Activated CD8-positive, alpha-beta memory T cell treated with anti-CD3 and anti-CD28 coated beads, Interleukin-2, amount 50 U/mL, for 1 hour (primary cell): ENCODE measurements around the gene OR5M8.

Experiments
- DNase-seq: peaks from one replicate; pipeline ENCODE4 v3.0.0-alpha.2; 2020; ENCODE audit errors: extremely low read depth

The OR5M8 gene

GRCh38 chr11:56491270-56491669 is at the start of gene OR5M8:
Gene OR5M8 (minus strand): TSS chr11:56491370. CDS start chr11:56491370, 0 bp downstream.
- no peak for DNase-seq

- DNase-seq: no peak
Measured at GRCh38 chr11:56533054-56533740, 42.0 kb upstream of the OR5M8 start.

- no peak for DNase-seq
Measured at GRCh38 chr11:56531856-56532255, 40.7 kb upstream of the OR5M8 start.

- no peak for DNase-seq
Measured at GRCh38 chr11:56522008-56522407, 30.8 kb upstream of the OR5M8 start.

GRCh38 chr11:56513280-56513679 is 22.1 kb upstream of the OR5M8 start:
- no peak for DNase-seq

GRCh38 chr11:56509439-56509838 is 18.3 kb upstream of the OR5M8 start:
- no peak for DNase-seq

- DNase-seq: no peak
Measured at GRCh38 chr11:56497010-56497409, 5.8 kb upstream of the OR5M8 start.

- DNase-seq: no peak
Measured at GRCh38 chr11:56495117-56495516, 3.9 kb upstream of the OR5M8 start.

- DNase-seq: no peak
Measured at GRCh38 chr11:56486801-56487200, 4.4 kb downstream of the OR5M8 start.

GRCh38 chr11:56474729-56475235 is 16.4 kb downstream of the OR5M8 start:
- no peak for DNase-seq

- DNase-seq: no peak
Measured at GRCh38 chr11:56473252-56473651, 17.9 kb downstream of the OR5M8 start, which contains the start of gene OR5M3. Gene OR5M3 (minus strand): TSS chr11:56473352. CDS start chr11:56470497, 2,855 bp downstream.

- DNase-seq: no peak
Measured at GRCh38 chr11:56457076-56457475, 34.1 kb downstream of the OR5M8 start.

GRCh38 chr11:56453521-56453920 is 37.6 kb downstream of the OR5M8 start:
- DNase-seq: no peak
